Measurements from ENCODE around the gene TRIOBP.

DNA sequence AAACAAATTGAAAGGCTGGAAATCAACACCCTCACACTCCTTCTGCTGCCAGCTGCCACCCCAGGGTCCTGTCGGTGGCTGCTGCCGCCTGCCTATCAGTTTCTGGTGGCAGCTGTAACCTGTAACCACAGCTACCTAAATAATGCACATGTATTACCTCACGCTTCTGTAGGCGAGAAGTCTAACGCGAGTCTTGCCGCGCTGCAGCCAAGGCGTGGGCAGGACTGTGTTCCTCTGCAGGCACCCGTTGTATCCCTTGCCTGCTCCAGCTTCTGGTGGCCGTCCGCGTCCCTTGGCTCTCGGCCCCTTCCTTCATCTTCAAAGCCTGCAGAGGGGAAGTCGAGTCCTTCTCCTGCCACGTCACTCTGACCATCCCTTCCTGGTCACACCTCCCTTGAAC is 66.8 kb downstream of the TRIOBP start:
- TF ChIP-seq, protein P1, sequence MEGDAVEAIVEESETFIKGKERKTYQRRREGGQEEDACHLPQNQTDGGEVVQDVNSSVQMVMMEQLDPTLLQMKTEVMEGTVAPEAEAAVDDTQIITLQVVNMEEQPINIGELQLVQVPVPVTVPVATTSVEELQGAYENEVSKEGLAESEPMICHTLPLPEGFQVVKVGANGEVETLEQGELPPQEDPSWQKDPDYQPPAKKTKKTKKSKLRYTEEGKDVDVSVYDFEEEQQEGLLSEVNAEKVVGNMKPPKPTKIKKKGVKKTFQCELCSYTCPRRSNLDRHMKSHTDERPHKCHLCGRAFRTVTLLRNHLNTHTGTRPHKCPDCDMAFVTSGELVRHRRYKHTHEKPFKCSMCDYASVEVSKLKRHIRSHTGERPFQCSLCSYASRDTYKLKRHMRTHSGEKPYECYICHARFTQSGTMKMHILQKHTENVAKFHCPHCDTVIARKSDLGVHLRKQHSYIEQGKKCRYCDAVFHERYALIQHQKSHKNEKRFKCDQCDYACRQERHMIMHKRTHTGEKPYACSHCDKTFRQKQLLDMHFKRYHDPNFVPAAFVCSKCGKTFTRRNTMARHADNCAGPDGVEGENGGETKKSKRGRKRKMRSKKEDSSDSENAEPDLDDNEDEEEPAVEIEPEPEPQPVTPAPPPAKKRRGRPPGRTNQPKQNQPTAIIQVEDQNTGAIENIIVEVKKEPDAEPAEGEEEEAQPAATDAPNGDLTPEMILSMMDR (conservative IDR thresholded peaks at IDR 0.05): no peak
- TF ChIP-seq EZH2 (IDR thresholded peaks at IDR 0.05; ENCODE audit: low read depth): no peak

All from PC-9 (cell line).